Tongue (tissue), 2 donors: Measurements from ENCODE around the gene TENM4. TPM values are rescaled to one million over a fixed set of nuclear protein-coding genes. Genes with fewer than 3 reads are reported as not detected.

Experiments
- DNase-seq: peaks from one replicate; pipeline ENCODE4 v3.0.0-alpha.2; 2015
- total RNA-seq: library from RNA; depleted of rRNA; stranded (reverse); fragments of >200 nt; gene quantifications from one replicate; pipeline ENCODE4 v1.2.3, GENCODE V29; 2014

TENM4 gene
- total RNA-seq, 1 donor from 2014 or later = 63.7 TPM

DNA sequence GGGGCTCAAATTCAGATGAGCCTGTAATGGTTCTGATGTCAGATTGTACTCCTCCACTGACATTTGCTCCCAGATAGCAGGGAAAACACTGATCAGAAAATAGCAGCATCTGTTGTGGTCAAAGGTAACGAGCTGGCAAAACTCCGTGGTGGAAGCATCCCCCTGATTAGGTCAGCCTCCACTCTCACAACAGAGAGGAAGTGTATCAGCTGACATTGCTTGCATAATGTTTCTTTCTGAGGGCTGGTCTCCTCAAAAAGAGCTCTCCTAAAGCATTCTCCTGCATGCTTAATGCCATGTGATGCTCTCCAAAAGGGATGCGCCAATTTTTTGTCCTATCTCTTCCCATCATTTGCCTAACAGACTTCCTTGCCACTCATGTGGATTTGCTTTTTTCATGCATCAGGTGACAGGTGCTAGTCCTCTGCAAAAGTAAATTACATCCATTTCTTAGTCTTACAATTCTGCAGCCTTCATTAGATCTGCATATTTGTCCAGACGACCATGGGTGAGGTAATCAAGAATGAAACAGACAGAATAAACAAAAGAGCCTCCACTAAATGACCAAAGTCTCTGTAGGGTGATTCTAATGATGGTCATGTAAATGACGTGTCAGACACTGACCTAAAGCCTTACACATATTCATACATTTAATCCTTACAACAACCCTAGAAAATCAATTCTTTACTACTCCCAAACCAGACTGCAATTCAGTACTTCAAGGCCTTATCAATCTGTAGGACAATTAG lies 6.4 kb upstream of the TENM4 start:
- no peak for DNase-seq

DNA sequence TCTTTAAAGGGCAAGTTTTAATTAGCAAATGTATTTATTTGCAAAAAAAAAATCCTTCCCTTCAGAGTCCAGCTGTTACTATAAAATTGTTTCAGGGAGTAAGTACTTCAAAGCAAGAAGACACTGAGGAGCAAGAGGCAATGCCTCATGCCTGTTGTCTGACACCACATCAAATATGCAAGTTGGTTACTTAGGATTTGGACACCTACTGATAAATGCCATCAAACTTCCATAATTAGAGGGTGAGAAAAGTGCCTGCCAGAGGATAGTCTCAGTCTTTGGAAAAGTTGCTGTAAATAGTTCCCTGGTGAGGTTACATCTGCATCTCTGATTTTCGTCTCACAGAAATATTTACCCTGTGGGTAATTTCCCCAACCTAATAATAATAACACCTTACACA lies 4.1 kb upstream of the TENM4 start:
- no peak for DNase-seq

DNA sequence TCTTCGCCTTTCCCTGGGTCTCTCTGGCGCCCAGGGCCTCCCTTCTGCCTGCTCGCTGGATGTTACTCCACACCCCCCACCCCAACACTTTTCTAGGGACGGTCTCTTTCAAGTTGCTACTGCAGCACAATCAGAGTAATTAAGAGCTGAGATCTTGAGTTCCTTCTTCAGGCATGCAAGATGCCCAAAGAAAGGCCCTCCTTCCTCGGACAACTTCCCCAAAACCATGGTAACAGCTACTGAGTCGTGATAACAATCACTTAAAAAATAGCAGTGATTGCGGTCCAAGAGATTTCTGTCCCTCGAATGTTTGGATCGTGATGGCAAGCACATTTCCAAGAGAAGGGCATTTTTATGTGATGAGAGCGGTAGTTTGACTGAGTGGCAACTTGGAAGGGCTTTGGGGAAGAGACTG lies 638 bp upstream of the TENM4 start:
- peak; percentile 43 for DNase-seq

DNA sequence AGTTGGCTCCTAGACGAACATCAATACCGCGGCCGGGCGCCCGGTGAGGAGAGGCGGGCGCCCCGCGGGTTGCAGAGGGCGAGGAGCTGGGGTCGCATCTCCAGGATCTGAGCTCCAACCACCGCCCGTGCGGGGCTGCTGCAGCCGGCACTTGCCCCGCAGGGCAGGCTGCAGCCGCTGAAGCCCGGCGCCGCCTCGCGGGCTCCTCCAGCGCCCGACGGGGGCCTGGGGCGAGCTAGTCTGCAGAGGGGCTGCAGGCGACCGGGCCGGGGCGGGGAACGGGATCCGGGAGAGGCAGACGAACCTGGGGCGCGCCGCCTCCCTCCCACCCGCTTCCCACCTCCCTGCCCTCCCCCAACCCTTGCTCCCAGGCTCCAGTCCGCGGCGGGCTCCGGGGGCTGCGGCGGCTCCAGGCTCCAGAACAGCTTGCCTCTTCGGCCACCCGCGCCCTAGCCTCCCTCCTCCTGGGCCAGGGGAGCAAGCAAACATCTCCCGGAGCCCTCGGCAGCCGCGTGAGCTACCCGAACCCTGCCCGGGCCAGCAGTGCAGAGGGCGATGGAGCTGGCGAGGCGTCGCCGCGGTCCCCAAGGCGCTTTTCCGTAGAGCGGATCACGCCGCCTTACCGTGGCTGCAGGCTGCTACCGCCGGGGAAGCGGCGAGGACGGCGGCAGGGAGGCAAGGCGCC lies 802 bp downstream of the TENM4 start:
- DNase-seq = peak; percentile 70

DNA sequence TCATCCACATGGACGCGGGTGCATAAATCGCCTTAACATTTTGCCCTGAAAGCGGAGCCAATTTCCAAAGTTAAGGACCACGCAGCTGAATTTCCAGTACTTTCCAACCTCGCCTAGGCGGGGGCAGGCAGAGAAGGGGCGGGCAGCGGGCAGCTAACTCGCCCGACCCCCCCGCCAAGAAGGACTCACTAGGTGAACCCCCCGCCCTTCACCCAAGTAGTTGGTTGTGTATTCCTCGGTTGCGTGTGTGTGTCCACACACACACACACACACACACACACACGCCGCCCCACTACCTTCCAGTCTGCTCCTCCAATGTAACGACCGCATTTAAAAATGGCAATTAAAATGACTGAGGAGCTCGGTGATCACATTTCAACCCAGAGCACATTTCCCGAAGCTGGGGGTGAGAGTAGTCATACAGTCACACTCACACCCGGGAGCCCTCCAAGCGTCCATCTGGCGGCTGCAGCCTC lies 1.4 kb downstream of the TENM4 start:
- DNase-seq = peak; percentile 46

DNA sequence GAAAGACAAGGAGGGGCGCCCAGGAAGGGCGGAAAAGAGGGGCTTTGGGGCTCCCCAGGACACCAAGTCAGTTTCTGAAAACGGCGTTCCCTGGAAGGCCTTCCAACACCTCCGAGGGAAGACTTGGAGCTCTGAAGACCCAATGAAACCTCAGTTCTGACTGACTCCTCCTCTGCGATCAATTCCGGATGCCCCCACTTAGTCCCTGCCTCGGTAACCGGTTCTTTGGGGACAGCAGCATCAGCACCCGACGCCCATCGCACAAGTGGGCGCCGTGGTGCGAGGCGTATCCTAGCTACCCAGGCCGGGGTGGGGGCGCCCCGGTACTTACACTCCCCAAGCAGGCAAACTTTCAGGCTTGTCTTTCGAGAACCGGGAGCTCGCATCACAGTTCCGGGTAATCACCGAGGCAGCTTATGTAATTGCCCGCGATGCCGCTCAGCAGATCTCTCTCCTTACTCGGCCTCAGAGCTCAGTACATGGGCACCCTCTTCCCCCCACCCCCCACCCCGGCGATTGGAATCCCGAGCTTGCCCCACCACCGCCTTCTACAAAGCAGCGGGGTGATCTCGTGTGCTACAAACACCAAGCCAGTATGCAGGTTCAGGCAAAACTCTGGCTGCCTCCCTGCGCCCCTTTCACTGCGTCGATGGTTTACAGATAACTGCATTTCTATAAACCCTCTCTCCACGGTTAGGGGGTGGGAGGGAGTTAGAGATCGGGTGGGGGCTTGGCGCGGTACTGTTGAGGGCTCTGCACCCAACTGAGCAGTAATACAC lies 2.0 kb downstream of the TENM4 start:
- peak; percentile 57 for DNase-seq

DNA sequence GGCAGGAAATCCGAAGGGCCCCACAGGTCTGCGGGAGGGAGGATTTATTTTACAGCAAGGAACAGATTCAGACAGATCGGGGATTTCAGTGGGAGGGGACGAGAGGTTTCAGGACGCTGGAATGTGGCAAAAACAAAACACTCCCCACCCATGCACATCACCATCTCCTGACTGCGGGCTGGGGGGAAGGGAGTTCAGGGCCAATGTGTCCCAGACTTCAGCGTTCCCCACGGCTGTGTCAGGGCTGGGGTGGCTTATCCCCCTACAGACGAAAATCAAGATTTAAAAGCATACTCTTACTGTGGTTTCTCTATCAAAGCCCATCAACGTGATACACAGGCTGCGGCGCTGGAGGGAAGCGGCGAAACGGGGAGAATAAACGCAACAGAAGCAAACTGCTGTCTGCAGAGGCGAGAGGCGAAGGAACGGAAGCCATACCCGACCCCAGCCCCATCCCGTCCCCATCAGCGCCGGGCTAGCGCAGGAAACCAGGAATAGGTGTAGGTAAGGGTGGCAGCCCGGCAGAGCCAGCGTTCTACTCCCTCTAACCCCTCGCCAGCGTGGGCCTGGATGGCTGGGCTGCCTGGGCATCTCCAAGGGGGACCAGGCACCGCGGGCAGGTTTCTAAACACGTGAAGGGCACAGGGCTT lies 2.7 kb downstream of the TENM4 start:
- peak; percentile 55 for DNase-seq

DNA sequence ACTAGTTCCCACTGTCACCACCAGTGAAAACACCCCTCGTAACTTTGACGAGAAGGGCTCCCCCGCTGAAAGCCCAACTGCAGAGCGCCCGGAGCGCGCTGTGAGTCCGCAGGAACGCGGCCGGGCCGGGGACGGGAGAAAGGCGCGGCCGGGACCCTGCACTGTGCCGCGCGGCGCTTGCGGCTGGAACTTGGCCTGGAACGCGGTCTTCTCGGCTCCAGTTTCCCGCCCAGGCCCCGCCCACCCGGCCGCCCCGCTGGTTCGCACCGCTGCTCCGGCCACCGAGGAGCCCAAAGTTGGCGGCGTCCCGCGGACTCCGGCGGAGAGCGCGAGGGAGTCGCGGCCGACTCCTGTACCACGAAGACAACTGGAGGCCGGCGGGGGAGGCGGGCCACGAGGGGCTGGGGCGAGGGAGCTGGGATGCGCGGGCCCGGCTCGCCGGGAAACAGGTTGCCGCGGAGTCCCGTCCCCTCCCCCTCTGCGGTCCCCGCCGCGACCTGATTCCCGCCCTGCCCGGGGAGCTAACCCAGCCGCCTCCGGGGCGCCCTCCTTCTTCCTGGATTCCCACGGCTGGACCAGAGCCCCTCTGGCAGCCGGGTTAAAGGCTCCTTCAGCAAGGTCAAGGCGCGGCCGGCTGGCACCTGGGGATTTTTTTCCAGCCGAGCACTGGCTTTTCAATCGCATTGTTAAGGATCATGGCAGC lies 3.4 kb downstream of the TENM4 start:
- DNase-seq = peak; percentile 85

DNA sequence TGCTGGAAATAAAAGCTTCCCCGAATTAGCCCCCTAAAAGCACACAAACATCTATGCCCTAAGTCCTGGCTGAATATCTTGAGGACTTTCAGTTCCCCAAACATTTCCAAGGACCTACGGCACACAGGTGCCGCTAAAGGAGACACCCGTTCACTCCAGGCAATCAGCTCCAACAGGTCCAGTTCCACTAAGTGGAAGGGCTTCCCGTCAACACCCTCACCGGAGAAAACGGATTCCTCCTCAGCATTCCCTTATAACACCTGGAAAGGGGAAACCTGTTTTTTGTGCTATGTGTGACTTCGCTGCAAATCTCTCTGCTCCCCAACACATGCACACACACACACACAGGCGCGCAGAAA lies 3.9 kb downstream of the TENM4 start:
- DNase-seq = no peak

DNA sequence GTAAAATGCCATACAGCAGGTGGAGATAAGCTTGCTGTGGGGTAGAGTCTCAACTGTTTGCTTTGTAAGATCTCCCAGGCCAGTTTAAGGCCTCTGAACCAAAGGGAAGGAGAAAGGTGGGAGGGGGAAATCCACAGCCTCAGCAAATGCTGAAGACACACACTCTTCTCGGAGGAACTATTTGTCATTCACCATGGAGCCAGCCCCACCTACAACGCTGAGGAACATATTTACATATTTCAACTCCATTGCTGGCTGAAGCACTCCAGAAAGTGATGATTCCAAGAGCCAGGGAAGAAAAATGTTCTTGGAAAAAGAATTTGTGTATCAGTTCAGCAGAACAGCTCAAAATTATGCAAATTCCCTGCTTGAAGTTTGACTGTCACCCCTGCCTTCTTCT lies 6.5 kb downstream of the TENM4 start:
- peak; percentile 41 for DNase-seq

DNA sequence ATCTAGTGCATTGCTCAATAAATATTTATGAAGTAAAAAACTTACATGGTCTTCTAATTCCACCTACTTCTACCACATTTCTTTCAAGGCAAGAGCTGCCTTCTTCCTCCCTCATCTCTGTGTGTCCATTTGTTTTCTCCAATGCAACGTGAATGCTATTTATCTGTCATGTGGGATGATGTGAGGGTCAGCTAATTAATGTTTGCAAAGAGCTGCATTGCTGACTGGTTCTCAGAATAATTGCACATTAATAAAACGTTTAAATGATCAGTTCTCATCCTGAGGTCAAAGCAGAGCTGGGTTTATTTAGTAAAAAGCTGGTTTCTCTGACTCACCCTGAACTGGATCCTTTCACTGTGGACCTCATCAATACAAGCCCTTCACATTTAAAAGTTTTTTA lies 8.7 kb downstream of the TENM4 start:
- no peak for DNase-seq

DNA sequence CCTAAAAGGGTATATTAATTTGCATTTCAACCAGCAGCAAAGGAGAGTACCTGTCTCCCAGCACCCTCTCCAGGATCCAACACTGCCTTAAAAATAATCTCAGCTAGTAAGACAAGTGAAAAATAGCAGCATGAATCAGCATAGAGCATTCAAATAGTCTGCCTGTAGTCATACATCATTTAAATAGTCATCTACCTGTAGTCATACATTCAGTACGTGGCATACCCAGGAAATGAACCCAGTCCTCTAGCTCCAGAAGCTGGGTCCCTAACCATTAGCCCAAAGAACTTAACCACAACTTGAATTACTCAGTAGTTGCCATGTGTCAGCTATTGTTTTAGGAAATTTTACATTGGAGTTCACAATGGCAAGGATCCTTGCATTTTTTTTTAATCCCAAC lies 9.3 kb downstream of the TENM4 start:
- no peak for DNase-seq

DNA sequence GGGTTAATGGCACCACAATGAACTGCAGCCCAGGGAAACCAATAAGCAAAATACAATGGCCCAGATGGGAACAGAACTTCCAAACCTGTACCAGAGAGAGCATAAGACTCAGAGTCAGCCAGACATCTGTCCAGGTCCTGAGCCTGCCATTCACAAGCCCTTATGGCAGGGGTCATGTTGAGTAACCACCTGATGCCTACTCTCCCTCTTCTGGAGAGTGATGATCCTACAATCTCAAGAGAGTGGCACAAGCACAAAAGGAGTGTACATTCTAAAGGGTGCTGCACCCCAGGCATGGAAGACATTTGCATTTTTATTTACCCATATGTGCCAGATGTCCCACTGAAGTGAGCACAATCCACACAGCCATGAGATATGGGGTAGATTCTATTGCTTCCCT lies 10.6 kb downstream of the TENM4 start:
- no peak for DNase-seq

DNA sequence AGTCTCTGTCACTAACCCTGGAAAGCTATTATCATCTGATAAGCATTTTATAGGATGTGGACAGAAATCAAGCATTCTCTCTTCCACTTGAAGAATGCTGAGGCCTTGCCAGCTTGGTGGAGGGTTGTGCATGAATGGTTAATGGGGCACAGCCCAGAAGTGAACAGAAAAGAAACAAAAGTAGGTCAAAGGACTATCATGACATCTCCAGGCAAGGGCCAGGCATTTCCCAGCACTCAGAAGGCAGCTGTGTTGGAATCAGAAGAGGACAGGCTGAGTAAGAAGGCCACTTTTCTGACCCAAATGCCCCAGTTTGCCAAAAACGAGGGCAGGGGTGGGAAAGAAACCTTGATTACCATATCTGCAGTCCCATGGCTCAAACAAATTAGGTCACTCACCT lies 12.4 kb downstream of the TENM4 start:
- no peak for DNase-seq

DNA sequence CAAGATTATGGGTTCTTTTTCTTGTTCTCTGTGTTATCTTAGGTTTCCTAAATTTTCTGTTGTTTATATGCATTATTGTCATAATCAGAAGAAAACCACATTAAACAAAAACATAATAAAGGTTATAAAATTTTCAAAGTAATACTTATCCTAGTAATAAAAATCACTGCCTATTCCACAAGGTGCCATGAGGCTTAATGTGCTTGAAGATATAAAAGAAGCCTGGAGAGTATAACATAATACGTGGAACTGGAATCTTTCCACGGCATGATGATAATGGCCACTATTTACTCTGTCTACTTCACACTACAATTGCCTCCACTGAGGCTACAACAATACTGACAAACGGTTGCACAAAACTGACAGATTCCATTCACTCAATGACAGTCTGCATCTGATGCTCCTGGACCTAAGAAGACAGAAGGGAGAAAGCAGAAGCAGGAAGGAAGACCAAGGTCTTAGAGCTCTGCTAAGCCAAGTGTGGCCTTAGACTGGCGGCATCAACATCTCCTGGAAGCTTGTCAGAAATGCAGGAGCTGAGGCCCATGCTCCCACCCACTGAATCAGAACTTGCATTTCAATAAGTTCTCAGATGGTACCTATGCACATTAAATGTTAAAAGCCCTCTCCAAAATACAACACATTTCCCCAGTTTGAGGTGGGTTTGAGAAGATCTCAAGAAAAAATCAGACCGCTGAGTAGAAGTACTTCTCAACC lies 13.1 kb downstream of the TENM4 start:
- DNase-seq = no peak

DNA sequence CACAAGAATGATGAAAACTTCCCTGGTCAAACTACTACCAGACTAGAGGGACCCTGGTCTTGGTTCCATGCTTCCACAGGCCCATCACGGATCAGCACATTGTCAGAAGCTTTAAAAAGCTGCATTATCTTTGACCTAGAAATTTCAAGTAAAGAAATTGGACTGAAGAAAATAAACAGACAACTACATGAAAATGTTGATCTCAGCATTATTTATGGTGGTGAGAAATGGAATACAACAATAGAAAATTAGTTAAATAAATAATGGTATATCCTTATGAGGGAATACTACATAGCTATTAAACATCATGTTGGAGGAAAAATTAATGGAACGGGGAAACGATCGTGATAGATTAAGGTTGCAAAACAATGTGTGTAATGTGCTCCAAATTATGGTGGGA lies 13.7 kb downstream of the TENM4 start:
- DNase-seq = no peak

DNA sequence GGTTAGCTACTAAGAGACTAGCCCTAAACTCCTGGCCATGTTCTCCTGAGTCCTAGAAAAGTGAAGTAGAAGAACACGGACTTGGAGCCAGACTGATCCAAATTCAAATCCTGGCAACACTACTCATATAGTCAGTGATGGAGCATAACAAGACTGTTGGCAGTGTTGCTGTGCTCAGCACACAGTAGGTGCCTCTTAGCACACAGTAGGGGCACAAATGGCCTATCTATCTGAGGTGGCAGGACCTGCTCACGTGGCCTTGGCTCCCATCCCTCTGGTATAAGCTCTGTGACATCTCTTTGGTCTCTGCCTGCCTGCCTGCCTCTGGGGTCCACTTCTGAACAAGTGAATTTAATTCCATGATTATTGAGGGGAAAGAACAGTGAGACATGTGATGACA lies 15.4 kb downstream of the TENM4 start:
- no peak for DNase-seq

DNA sequence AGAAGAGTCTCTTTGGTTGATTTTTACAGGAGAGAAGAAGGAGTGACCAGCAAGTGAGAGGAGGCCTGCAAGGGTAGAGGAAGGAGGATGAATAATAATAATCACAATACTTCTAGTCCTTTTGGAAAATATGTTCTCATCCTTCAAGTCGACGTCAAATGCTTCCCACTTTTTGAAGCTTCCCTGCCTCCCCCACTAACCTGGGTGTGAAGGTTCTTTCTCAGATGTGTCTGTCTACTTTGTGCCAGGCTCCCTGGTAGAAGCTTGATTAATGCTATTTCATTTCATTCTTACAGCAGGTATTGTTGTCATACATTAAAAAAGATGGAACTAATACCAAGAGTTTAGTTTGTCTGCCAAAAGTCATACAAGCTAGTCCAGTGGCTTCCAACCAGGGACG lies 17.1 kb downstream of the TENM4 start:
- no peak for DNase-seq

DNA sequence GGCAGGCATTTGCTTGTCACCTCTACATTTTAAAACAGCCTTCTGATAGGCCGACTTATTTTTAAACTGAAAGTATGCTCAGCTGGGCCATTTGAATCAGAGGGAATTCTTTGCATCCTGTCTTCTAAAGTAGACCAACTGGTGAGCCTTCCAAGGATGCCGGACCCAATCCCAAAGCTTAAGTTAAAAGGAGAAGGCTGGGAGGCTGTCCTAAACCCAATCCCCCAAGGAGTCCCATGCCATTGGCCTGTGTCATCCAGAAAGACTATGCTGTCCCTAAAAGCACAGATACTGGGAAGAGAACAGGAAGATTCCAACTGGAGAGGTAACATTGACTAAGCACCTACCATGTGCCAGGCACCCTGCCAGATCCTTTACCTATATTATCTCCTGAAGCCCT lies 18.0 kb downstream of the TENM4 start:
- no peak for DNase-seq

DNA sequence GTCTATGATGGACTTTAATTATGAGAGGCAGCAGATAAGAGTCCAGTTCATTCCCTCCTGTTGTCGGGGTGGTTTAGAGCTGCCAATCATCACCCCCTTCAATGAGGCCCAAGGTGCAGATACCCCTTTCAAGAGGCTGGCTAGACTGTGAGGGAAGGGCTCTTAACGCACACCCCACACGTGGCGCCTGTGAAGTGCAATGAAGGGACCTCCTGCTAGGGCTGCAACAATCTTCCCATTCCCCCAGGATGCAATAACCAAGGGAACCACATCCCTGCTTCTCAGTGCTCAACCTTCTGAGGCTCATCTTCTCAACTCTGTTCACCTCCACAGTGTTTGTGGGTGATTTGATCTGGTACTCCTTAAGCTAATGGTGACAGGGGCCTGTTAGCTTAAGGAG lies 19.0 kb downstream of the TENM4 start:
- DNase-seq = no peak

DNA sequence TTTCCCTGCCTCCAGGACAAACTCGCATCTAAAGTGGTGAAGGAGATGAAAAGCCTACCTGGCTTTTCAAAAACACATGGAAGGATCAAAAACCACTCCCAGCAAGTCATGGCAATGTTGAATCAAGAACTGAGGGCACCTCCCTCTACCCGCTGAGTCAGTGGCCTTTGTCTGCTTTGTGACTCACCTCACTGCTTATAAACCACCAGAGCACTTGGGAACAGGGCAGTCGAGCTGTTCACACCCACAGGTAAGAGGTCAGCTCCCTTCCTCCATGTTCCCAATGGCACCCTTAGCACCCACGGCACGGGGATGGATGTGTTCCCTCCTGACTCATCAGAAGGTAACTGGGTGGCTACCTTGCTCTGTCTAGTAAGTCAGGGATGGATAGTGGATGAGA lies 21.7 kb downstream of the TENM4 start:
- DNase-seq = no peak
